ENCODE measurements around the gene ORC4.

ORC4 gene

GRCh38 chr2:147927053-147927588, 93.4 kb downstream of the ORC4 start:
- H3K27ac ChIP-seq = no peak overlapping the region
- ChIA-PET CTCF (interaction anchor here (0.6 kb wide), 1 partner anchor 543 kb away, joined by 3 read pairs; no protein-coding TSS in a partner anchor), POLR2A (ENCODE audit: low non-redundant PET) (no interaction called here)
- no peak for DNase-seq (ENCODE audit: low spot score)
- TF ChIP-seq CTCF (conservative IDR thresholded peaks at IDR 0.05; ENCODE audit: low read depth) = no peak

DNA sequence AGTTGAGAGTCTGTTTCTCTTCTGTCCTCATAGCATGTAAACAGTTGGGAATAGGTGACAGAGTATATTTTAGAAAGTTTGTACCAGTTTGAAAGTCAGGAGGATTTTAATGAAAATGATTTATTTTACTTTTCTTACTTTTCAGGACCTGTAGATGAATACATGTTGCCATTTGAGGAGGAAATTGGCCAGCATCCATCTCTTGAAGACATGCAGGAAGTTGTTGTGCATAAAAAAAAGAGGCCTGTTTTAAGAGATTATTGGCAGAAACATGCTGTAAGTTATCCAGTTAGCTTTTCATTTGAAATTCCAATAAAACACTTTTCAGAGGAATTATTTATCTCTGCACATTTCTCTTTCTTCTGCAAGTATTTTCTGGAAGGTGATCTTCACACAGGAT, 94.7 kb downstream of the ORC4 start:
- H3K27ac ChIP-seq = no peak overlapping the region
- TF ChIP-seq CTCF (conservative IDR thresholded peaks at IDR 0.05; ENCODE audit: low read depth) = no peak
- POLR2A ChIA-PET (ENCODE audit: low non-redundant PET) = no interaction called here
- DNase-seq (ENCODE audit: low spot score) = no peak
- CTCF ChIA-PET = interaction anchor here (0.5 kb wide), 1 partner anchor 944 kb away, joined by 3 read pairs; no protein-coding TSS in a partner anchor

DNA sequence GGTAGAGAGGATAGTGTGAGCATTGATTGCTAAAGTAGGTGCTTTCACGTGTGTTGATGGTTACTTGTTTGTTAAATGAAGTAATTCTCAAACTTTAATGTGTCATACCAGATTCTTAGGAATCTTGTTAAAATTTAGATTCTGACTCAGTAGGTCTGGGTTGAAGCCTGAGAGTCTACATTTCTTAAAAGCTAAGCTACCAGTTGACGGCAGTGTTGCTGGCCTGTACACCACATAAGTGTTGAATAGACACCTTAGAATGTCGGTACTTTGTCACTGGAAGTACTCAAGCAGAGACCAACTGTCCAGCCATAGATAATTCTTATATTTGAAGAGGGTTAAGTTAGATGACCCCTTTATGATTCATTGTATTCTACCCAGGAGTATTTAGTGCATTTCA, 95.9 kb downstream of the ORC4 start:
- ChIA-PET POLR2A (ENCODE audit: low non-redundant PET) (no interaction called here), CTCF (no interaction called here)
- no peak for DNase-seq (ENCODE audit: low spot score)
- TF ChIP-seq CTCF (conservative IDR thresholded peaks at IDR 0.05; ENCODE audit: low read depth) = no peak
- no peak overlapping the region for H3K27ac ChIP-seq

GRCh38 chr2:147923846-147924245, 96.7 kb downstream of the ORC4 start:
- H3K27ac ChIP-seq = no peak overlapping the region
- no peak for TF ChIP-seq CTCF (conservative IDR thresholded peaks at IDR 0.05; ENCODE audit: low read depth)
- ChIA-PET POLR2A (ENCODE audit: low non-redundant PET) (no interaction called here), CTCF (interaction anchor here (0.6 kb wide), 1 partner anchor 950 kb away, joined by 5 read pairs; no protein-coding TSS in a partner anchor)
- no peak for DNase-seq (ENCODE audit: low spot score)

DNA sequence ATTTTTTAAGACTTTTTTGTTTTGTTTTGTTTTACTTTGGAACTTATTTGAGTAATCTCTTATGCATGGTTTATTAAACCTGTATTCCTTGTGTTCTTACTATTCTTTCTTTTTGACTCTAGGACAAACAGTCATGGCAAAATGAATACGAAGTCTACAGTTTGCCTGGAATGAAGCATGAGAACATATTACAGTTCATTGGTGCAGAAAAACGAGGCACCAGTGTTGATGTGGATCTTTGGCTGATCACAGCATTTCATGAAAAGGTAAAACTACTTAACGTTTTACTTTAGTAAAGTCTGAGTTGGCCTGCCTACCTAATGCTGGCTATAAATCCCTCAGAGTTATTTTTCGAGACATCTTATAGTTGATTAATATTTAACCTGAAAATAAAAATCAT, 103.4 kb downstream of the ORC4 start:
- H3K27ac ChIP-seq = no peak overlapping the region
- no peak for TF ChIP-seq CTCF (conservative IDR thresholded peaks at IDR 0.05; ENCODE audit: low read depth)
- ChIA-PET CTCF (no interaction called here), POLR2A (ENCODE audit: low non-redundant PET) (no interaction called here)
- DNase-seq (ENCODE audit: low spot score) = no peak

GRCh38 chr2:147916723-147917122, 103.8 kb downstream of the ORC4 start:
- POLR2A ChIA-PET (ENCODE audit: low non-redundant PET) = no interaction called here
- no peak overlapping the region for H3K27ac ChIP-seq
- DNase-seq (ENCODE audit: low spot score) = no peak
- no peak for TF ChIP-seq CTCF (conservative IDR thresholded peaks at IDR 0.05; ENCODE audit: low read depth)
- CTCF ChIA-PET = no interaction called here

GRCh38 chr2:147916067-147916466, 104.5 kb downstream of the ORC4 start:
- no peak for TF ChIP-seq CTCF (conservative IDR thresholded peaks at IDR 0.05; ENCODE audit: low read depth)
- no peak for DNase-seq (ENCODE audit: low spot score)
- ChIA-PET POLR2A (ENCODE audit: low non-redundant PET) (no interaction called here), CTCF (no interaction called here)
- no peak overlapping the region for H3K27ac ChIP-seq
